Islet of Langerhans (tissue), 1 donor: ENCODE results near the gene IGFBP1.

Source experiments
- FAIRE-seq: peaks from one replicate; lab custom pipeline; 2011; peaks lifted over from hg19 to GRCh38; lab: Jason Lieb, UNC

Gene IGFBP1

DNA sequence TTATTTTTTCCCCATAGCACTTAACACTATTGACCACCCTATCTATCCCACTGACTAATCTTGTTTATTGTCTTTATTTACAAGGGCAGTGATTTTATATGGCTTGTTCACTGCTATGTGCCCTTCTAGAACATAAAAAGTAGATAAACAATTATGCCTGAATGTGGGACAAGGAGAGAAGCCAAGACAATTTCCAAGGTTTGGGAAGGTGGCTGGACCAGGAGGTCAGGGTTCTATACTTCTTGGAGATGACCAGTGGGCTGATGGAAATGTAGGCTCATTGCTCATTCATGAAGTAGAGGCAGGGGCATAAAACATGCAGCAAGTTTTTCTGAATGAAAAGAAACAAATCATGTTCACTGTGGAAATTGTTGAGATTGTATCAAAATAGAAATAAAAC is 21.3 kb downstream of the IGFBP1 start:
- FAIRE-seq: no peak

DNA sequence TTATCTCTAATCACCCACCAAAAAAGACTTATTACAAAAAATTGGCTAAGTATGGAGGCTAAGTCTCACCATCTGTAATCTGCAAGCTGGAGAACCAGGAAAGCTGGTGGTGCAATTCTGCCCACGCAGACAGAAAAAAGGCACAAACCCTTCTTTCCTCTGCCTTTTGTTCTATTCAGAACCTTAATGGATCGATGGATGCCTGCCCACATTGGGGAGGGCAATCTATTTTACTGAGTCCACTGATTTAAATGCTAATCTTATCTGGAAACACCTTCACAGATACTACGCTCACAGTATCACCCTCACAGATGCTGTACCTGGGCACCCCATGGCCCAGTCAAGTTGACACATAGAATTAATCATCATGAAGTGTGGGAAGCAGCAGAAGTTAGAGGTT is 22.6 kb downstream of the IGFBP1 start:
- no peak for FAIRE-seq

DNA sequence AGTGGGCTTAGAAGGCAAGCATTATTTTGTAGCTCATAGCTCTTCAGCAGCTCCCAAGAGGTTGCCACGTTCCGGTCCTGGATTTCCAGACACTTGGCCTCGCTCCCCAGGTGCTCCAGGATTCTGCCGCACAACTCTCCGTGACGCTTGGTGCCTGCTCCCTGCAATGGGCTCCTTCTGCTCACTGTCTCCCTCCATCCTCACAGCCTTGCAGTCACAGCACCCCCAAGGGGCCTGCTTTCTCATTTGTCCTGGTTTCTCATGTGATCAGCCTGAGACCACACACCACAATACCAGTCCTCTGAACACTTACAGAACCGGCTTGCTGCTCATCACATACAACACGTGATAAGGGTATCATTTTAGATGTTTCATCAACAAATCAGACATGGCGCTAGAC is 23.0 kb downstream of the IGFBP1 start:
- no peak for FAIRE-seq

DNA sequence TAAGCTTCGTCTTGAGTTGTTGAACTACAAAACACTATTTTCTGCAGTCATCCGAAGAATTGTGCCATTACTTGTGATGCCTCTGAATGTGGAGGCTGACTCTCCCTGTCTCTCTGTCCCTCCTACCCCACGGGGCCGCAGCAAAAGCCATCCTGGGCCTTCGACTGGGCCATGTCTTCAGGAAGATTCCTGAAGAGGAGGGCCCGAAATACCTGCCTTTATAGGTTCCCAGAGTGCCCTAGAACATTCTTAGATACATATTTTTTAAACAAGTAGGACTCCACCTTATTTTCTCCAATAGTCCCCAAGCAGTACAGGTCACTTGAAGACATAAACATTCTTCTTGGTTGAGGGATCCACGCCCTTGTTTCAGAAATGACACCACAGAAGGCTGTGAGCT is 24.7 kb downstream of the IGFBP1 start:
- no peak for FAIRE-seq

DNA sequence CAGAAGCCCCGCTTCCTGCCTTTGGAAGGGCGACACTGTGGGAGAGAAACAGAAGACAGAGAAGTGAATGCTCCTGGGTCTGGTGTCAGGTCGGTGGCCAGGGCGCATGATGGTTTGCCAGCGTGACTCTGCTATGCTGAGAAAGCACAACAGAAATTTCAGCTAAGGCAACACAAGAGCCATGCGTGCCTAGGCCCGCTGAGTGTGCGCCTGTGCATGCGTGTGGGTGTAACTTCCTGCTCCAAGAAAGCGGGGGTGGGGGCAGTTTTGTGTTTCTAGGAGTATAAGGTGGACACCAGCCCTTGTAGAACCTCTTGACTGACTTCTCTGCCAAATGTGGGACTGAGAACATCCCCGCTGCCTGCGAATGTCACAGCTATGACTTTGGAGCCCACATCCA is 26.6 kb downstream of the IGFBP1 start:
- FAIRE-seq: no peak

DNA sequence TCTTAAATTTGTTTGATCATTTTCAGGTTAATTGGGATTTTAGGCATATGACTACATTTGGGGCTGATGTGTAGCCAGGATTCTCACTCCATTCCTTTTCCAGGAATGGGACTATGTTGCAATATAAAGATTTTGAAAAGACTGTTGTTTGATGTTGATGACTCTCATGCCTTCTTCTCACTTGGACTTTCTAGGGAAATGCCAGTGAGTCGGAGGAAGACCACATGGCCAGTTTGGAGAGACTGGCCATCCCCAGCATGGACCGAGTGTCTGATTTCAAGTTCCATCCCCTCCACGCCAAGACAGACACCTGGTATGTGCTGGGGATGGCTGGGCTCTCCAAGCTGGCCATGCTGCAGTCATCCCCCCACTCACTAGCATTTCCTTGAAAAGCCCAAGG is 27.3 kb downstream of the IGFBP1 start:
- no peak for FAIRE-seq

DNA sequence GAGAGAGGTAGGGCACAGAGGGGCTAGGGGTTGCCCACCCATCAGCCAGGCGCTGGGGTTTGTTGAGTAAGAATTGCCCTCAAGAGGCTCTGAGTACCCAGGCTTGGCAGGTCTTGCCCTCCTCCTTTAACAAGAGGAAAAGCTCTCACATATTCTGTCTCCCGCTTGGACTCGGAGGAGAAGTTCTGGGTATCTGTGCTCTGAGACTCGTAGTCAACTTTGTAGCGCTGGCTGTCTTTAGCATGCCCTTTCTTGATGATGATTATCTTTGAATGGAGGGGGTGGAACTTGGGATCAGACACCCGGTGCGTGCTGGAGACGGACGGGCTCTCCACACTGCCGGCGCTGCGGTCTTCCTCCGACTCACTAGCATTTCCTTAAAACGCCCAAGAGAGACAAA is 28.8 kb downstream of the IGFBP1 start:
- no peak for FAIRE-seq

DNA sequence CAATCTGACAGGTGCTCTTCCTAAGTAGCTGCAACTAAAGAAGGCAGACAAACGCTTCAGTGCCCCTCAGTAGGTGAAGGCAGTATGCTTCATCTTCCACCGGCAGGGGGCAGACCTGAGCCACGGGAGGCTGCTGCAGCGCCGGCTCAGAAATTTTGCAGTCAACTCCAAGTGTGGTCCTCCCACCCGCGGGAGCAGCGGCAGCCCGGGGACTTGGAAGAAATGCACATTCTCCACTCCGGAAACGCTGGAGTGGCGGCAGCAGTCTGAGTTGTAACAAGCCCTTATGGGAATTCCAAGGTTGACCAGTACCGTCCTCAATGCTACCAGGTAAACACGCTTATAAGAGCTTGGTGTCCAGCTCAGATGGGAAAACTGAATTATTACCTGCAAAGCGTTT is 29.4 kb downstream of the IGFBP1 start:
- peak; percentile 45 for FAIRE-seq

DNA sequence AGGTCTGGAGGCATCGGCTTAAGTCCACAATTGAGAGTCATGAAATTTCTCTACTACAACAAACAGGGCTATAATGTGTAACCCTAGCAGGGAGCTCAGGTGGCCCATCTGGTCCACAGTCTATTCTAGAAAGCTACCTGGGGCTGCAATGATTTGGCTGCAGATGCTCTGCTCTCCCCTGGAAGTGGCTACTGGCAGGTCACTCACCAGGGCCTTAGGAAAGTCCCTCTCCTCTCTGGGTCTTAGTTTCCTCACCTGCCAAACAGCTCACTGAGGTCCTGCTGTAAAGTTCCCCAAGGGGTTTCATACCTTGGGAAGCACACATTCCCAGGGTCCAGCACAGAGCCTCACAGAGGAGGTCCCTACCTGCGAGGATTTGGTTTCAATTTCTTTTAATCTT is 30.3 kb downstream of the IGFBP1 start:
- FAIRE-seq: no peak

DNA sequence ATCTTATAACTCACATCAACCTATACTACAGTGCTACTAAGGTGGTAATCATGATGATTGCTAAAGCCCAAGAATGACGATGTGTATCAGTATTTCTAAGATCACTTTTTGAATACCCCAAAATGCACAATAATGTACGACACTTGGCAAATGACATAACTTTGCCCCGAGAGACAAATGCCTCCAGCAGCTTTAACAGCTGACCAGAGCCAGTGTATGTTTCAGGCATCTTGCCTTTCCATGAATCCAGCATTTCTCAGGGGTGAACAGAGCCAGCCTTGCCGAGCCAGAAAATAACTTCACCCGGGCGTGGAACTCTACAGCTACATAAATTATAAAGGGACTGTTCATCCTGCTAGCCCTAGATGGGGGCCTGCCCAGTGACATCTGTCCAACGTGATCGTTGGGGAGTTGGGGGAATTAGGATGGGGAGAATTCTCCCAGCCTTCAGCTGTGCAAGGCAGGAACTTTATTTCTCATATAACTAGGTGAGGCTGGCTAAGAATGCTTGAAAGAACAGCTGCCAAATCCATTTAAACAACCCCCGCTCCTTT is 31.0 kb downstream of the IGFBP1 start:
- FAIRE-seq: no peak

DNA sequence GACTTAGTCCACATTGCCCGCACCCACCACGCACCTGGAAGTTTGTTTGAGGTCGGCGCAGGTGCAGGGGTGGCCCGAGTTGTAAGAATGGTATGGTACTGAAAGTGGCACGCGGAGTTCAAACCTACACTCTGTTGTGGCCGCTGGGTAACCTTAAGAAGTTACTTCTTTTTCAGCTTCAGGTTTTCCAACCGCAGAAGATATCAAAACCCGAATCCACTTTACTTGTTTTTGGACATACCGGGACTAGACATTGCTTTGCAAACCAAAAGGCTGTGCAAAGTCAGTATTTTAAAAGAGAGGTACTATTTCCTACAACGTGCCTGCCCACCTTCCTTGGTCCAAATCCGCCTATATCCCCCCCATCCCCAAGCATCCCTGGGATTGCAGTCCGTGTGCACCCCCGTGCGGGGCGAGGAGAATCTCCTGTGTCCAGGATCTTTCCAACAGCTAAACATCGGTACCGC is 31.7 kb downstream of the IGFBP1 start:
- no peak for FAIRE-seq

DNA sequence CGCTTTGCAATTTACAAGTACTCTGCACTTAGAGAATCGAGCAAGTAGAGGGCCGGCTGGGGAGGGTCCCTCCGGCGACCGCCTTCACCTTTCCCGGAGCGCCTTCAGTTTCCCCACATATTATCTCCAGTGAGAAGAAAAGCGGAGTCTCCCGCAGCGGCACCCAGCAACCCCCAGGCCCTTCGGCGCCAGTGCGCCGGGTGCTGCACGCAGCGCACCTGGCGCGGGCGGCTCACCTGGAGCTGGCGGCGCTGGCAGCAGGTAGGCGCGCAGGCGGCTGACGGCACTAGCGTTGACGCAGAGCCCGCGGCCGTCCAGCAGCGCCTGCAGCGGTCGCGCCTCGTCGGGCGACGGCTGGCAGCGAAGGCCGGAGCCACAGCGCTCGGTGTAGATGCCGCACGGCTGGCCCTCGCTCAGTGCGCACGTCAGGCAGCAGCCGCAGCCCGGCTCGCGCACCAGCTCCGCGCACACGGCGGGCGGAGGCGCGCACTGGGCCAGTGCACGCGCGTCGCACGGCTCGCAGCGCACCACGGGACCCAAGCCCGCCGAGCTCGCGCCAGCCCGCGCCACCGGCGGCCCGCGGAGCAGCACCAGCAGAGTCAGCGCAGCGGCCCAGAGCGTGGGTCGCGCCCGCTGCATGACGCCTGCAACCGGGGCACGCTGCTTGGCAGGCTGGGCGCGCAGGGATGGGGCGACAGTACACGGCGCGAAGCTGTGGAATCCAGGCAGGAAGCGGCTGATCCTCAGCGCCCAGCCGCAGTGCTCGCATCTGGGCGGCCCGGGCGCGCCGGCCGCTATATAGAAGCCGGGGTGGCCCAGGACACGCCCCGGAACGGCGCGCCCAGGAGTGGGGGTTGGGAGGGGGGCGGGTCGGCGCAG is 32.5 kb downstream of the IGFBP1 start, which contains the start of gene IGFBP3:
TSS of gene IGFBP3 (minus strand) at position 771 of the 879 bp plus-strand sequence. CDS start at position 639, 132 bp downstream.
- no peak for FAIRE-seq

DNA sequence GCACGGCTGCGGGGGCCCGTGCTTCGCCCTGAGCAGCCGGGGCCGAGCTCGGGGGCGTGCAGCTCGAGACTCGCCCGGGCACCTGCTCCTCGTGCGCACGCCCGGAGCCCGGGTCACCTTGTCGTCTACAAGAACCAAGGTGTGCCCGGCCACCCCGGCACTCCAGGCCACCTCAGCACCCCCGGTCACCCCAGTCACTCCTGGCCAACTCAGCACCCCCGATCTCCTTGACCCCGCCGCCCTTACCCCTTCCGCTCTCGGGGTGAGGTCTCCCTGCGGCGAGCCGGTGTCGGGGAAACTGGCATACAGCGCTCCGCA is 33.1 kb downstream of the IGFBP1 start:
- no peak for FAIRE-seq

DNA sequence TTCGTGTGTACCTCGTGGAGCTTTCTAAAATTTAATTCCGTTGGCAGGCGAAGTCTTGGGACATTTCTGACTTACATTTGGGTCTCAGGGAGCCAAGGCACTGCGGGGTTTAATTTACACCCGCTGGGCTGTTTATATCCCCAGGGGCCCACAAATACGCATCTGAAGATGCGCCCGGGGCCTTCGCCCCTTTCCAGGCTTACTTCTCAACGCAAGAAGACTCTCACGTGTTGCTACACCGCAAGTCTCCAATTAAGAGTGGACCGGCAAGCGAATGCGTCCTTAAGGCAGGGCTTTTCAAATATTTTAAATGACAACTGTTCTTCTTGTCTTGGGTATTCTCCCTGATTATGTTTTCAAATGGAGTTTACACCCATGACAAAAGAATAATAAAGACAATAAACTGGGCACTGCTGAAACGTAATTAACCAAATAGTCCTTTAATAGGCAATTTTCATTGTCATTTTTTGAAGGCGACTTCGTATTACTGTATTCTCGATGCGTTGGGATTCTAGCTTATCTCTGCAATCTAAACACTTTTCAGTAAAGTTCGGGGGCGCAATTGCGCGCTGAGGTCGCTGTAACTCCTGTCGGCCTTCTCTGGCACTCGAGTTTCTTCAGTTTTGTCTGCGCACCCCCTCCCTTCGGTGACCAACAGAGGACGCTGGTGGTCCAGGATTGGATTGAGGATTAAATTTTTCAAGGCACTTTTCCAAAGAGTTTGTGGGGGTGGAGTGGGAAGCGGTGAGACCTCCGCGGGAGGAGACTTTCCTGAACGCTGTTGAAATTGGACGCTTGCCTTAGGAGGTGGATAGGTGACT is 33.6 kb downstream of the IGFBP1 start:
- no peak for FAIRE-seq

DNA sequence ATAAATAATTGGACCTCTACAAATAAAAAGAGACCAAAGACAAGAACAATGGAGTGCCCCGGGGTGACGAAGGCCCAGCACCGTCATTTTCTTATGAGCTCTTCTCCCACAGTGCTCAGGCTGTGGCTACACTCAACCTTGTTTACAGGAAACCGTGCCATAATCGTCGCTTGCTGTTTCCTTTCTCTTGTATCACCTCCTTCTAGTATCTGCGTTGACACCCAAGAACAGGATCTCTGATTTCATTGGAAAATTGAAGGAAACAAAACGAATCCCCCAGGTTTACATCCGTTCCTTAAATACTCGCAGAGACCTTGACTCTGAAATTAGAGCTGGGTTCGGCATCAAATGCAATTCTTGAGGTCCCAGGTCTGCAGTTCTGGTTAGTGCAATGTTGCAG is 34.5 kb downstream of the IGFBP1 start:
- FAIRE-seq: no peak

DNA sequence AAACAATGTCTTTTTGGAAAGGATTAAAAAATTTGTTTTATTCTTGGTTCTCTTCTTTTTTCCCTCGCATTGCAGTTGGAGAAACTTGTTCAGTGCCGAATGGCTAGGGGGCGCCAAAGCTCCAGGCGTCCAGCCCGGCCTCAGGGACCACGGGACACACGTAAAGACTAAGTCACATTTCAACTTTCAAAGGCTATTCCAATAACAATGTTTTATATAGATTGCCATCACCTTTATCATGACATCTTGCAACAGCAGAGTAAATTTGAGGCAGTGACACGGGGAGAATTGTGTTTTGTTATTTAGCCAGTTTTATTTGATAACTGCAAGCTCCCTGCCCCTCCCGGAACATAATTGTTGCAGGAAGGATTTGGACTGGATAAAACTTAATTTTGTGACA is 35.0 kb downstream of the IGFBP1 start:
- FAIRE-seq: peak; percentile 36

DNA sequence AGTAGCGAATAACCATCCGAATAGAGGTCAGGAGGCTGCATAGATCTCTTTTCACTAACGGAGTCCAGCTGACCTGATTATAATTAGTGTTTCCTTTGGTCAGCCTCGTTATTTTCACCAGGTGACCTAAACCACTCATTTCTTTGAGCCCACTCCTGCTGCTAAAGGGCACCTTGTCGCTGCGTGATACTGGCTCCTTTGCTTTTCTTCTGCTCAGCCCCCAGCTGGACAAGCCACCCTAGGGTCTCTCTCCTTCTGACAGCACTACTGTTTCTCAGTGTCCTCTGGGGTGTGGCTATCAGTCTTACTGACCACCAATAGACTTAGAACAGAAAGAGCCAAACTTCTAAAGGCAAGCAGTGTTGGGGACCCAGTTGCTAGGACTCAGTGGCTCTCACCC is 35.5 kb downstream of the IGFBP1 start:
- no peak for FAIRE-seq

DNA sequence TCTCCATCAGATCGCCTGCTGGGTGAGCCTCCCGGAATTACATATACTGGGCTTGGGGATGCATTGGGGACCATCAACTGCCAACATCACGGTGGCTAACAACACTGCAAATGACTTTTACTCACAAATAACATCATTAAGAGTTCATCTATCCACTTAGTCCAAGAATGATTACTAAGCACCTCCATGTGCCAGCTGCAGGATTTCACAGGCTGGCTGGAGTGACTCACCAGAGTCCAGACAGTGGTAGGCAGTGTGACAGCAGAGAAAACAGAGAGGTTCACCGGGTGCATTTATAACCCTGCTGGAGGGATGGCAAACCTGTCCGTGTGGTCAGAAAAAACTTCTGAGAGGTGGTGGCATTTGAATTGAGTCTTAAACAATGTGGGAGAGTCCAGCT is 36.0 kb downstream of the IGFBP1 start:
- FAIRE-seq: peak; percentile 43

DNA sequence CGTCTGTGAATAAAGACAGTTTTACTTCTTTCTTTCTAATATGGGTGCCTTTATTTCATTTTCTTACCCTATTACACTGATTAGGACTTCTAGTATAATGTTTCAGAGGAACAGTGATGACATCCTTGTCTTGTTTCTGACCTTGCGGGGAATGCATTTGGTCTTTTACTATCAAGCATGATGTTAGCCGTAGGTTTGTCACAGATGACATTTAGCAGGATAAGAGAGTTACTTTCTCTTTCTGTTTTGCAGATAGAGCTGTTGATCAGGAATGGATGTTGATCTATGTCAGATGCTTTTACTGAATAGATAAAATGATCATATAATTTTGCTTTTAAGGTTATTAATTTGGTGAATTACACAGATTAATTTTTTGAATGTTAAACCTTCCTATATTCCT is 39.4 kb downstream of the IGFBP1 start:
- no peak for FAIRE-seq

DNA sequence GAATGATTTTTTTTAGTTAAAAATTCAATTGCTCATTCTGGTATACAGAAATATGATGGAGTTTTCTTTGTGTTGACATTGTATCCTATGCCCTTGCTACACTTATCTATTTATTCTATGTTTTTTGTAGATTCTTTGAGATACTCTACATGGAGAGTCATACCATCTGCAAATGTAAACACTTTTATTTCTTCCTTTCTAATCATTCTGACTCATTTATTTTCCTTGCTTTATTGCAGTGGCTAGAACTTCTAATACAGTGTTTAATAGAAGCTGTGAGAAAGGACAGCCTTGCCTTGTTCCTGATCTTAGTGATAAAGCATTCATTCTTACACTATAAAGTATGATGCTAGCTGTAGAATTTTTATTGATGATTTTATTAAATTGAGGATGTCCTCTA is 42.7 kb downstream of the IGFBP1 start:
- FAIRE-seq: no peak

DNA sequence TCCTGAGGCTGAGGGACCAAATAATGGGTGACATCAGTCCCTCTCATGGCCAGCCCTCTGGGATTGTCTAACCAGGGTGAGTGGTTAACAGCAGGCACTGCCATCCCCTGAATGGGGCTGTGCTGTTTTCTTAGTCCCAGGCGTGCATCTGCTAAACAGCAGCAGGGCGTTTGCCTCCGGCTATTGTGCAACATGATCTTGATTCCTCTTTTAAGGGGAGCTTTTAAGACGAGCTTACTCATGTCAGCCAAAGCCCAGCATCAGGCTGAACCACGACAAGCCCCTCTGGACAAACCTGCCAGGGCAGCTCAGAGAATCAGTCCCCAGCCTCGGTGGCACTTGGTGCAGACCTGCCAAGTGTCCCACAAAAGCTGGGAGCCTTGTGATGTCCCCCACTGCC is 49.0 kb downstream of the IGFBP1 start:
- no peak for FAIRE-seq

DNA sequence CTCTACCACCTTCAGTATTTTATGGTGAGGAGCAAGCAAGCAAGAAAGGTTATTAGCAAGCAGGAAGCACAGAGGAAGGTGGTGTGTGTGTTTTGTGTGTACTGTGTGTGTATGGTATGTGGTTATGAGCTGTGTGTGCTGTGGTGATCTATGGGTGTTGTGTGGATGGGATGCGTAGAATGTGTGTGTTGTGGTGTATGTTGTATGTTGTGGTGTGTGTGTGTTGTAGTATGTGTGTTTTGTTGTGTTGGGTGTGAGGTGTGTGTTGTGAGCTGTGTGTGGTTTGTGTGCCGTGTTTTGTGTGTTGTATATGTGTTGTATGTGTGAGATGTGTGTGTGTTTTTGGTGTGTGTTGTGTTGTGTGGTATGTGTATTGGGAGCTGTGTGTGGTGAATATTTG is 49.6 kb downstream of the IGFBP1 start:
- FAIRE-seq: no peak

DNA sequence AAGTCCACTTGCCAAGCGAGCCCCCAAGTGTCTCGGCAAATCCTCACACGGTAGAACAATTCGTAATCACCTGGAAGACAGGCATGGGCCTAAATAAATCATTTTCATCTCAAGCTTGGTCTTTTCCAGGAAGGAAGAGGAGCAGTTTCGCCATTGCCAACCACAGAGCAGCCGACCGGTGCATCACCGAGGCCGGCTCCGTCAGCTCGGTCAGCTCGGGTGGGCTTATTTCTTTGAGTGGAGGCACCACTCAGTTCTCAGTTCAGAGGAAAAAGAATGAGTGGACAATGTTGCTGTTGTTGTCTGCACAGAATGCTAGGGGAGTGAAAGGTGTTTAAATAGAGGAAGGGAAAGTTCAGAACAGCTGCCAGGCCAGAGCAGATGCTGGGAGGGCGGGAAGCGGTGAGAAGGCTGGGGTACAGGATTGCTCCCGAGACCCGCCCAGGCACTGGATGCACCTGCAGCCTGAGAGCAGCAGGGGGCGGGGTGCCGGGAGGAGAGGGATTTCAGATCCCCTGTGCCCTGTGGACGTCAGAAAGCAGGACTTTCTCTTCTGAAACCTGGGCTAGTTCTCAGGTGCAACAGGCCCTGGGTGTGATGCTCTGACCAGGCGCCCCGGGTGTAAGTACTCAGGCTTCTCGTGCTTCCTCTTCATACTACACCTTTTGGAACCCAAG is 50.5 kb downstream of the IGFBP1 start:
- FAIRE-seq: no peak
